Superior temporal gyrus (tissue), 1 donor: ENCODE results near the gene SNTB2.

Experiments used
- DNase-seq: peaks from one replicate; pipeline ENCODE4 v3.0.0-alpha.2; 2016; ENCODE audit errors: extremely low spot score

SNTB2 gene

DNA sequence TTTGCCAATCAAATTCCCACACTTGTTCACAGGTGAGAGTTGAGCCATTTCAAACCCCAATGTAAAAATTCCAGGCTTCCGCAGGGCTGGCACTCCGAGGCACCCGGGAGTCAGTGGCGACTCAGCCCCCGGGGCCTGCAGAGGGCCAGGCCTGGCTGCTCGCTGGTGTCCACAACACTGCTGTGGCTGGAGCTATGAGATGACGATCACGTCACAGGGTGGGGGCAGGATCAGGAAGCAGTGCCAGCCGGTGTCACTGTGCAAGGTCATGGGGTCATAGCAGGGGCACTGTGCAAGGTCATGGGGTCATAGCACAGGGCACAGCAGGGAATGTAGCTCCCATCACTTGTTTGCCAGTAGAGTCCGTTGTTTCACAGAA is 131.9 kb downstream of the SNTB2 start:
- DNase-seq = no peak

DNA sequence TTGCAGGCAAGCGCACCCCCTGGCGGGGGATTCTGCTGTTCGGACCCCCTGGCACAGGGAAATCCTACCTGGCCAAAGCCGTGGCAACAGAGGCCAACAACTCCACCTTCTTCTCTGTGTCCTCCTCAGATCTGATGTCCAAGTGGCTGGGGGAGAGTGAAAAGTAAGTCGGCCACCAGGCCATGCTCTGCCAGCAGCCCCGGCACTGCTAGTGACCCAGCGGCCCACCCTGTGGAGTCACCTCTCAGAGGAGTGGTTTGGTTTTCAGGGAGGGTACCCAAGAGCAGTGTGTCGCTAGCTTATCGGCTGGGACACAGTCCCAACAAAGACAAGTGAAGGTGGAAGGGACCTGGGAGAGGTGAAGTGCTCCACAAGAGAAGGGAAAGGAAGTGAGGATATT is 132.4 kb downstream of the SNTB2 start:
- DNase-seq = no peak

DNA sequence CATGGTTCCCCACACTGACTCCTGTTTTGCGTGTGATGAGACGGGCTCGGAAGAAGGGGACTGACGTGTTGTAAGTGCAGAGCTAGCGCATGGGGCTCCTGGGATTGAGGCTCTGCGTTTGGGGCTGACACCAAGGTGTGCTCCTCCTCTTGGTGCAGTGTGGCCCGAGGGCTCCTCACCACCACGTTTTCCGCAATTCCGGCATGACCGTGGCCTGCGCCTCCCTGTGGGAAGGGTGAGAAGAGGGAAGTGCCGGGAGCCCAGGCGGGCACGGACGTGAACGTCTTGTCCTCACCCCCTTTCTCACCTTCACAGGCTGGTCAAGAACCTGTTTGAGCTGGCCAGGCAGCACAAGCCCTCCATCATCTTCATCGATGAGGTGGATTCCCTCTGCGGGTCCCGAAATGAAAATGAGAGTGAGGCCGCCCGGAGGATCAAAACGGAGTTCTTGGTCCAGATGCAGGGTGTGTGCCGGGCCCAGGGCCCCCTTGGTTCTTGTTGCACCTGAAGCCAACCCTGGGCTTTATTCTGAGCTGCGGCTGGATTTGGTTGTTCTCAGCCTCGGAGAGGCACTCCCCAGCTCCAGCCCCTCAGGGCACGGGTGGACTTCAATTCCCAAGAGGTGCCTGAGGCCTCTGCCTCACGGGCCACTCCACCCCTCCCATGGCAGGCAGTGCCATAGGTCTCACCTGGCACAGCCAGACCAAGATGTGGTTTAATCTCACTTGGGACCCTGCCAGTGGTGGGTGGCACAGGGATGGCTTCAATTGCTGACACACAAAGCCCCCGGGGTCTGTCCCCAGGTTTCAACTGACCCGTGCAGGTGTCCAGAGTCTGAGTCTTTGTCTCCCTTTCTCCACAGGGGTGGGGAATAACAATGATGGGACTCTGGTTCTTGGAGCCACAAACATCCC is 133.1 kb downstream of the SNTB2 start:
- DNase-seq = no peak

DNA sequence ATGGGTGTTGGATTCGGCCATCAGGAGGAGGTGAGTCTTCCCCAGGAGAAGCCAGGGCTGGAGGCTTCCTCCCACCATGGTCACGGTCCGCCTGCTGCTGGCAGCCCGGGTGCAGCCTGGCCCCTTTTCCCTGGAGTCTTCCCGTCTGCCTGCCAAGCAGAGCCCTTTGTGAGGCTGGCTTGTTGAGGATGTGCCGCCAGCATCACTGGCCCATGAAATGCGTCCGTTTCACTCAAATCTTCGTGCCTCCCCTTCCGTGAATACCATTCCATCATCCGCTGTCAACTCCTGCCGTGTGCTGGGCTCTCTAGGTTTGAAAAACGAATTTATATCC is 133.7 kb downstream of the SNTB2 start:
- no peak for DNase-seq

DNA sequence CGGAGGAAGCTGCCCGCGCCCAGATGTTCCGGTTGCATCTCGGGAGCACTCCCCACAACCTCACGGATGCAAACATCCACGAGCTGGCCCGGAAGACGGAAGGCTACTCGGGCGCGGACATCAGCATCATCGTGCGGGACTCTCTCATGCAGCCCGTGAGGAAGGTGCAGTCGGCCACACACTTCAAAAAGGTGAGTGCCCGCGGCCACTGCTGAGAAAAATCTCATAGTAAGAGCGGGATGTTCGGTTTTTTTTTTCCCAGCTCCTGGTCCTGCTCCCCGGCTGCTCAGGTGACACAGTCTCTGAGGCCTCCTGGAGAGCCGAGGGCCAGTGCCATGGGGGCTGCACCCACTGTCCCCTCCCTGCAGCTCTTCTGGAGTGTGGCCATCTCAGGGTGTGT is 134.1 kb downstream of the SNTB2 start:
- DNase-seq = no peak

DNA sequence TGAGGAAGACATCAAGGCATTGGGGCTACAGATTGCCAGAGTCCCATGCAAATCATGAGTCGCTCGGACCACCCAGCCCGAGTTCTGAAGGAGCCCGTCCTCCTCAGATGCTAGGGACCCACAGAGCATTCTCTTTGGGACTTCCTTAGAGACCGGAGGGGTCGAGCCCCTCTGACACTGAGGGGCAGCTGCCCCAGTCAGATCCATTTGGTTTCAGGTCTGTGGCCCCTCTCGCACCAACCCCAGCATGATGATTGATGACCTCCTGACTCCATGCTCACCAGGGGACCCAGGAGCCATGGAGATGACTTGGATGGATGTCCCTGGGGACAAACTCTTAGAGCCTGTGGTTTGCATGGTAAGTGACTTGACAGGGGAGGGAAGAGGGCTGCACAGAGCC is 135.4 kb downstream of the SNTB2 start:
- DNase-seq = no peak

DNA sequence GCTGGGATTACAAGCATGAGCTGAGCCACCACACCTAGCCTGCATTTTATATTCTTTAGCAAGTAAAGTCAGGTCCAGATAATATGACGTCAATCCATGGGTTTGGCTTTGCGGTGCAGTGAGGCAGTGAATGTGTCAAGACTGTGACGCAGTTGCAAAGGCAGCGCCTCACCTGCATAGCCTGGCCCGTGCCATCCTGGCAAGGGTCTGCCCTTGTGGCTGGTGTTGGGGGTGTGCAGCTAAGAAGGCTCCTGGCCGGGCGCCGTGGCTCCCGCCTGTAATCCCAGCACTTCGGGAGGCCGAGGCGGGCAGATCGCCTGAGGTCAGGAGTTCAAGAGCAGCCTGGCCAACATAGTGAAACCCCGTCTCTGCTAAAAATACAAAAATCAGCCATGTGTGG is 136.5 kb downstream of the SNTB2 start:
- no peak for DNase-seq

DNA sequence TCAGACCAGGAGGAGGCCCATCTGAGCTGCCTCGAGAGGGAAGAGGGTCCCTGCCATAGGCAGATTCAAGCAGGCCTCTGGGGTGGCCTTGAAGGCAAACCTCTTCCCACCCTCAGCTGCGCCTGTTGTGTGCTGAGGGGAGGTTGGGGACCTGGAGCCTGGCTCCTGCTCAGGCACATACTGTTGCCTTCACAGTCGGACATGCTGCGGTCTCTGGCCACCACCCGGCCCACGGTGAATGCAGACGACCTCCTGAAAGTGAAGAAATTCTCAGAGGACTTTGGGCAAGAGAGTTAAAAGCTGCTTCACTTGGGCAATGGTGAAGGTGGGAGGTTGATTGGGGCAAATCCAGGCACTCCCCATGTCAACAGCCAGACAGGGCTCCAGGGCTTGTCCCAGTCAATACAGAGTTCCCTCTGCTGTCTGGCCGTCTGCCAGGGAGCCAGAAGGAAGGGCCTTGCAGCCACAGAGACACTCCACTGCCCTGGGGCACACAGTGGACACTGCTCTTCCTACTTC is 137.1 kb downstream of the SNTB2 start:
- DNase-seq = no peak

DNA sequence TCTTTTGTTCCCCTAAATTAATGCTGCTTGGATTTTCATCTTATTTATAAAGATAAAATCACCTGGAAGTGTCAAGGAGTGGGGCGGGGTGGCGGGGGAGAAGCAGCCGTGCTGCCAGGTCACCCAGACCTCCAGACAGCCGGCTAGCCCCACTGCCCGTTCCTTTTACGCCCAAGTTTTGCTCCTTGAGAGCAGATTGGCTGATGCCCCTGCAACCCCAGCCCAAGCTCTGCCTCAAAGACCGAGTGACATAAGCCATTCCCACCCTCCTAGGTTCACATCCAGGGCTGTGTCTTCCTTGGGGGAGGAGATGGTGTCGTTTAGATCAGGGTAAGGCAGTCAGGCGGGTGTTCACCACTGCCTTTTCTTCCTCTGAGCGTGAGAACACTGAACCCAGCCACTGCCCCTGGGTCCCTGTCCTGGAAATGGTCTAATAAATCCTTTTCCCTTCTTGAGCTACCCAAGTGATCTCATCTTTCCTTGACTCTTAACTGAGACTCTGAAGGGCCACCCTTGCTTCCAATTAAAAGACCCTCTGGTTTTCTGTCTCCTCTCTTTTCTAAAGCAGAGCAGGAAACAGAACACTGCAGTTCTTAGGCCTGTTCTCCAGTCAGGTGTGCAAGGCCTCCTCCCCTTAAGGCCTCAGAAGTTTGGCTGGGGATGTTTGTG is 137.8 kb downstream of the SNTB2 start:
- DNase-seq = no peak

DNA sequence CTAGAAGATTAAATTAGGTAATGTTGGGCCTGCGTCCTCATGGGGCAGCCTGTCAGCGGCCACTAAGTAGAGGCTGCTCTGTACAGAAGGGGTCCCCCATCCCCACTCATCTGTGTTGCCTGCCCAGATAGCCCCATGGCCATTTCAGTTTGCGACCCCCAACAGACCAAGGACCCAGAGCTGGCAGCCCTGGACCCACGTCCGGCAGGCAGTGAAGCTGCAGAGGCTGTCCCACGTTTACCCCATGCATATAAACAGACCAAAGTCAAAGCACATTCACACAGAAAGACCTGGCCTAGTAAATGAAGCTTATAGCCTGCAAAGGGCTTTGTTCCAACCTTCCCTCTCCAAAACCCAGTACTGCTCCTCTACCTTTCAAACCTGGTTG is 138.8 kb downstream of the SNTB2 start:
- no peak for DNase-seq

DNA sequence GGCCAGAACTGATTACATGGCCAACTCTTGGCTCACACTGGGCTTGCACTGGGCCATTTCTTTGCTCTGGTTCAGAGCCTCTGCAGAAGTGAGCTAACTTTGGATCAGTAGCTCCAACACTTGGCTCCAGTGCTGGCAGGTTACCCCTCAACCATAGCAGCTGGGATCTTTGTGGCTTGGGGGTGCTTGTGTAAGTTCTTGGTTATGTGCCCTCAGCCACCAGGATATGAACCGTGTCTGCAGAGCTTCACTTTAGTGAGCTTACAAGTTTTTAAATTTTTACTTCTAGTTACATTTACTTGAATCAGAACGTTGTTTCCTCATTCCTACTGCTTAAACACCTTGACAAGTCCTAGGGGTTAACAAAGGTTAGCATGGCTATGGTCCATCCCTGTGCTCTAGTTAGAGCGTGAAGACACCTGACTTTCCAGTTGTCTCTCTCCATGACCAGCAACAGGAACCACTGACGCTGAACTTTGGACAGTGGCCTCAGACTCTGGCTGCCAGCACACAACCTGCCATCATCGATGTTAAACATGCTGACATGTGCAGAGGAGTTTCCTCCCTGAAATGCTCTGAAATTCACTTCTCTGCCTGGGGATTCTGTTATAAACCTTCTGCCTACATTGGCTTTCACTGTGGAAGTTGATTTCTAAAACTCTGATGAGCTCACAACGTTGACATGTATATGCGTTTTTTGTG is 139.4 kb downstream of the SNTB2 start:
- DNase-seq = no peak

DNA sequence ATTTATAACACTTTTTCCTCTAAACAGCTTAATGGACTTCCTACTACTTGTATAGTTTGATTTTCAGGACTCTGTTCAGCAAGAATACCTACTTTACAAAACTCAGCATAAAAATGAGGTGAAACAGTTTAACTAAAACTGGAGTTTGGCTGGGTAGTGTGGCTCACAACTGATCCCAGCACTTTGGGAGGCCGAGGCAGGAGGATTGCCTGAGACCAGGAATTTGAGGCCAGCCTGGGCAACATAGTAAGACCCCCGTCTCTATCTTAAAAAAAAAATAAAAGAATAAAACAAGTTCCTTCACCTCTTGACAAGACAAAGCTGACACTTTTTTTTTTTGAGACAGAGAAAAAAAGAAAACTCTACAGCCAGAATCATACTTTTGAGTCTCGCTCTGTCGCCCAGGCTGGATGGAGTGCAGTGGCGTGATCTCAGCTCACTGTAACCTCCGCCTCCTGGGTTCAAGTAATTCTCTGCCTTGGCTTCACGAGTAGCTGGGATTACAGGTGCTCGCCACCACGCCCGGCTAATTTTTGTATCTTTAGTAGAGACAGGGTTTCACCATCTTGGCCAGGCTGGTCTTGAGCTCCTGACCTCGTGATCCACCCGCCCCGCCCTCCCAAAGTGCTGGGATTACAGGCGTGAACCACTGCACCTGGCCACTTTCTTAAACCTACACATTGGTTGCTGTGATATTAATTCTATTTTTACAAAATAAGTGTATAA is 140.8 kb downstream of the SNTB2 start:
- DNase-seq = peak; percentile 2

DNA sequence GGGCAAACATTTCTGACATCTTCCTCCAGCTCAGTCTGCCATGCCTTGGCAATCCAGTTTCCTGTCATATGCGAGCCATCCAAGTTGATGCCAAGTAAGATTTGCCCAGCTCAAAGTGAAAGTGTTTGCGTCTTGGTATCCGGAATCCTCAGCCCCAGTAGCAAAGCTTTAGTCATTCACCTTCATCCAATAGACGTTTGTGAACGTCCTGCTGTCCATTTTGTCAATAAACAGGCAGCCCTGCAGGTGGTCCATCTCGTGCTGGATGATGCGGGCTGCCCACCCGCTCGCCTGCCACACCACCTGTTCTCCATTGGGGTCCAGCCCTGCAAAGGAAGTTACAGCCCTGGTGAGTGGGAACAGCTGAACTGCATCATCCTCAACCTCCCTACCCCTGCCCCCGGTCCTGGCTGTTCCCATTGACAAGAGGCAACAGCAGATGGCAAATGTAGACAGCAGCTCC is 141.9 kb downstream of the SNTB2 start:
- DNase-seq = no peak

DNA sequence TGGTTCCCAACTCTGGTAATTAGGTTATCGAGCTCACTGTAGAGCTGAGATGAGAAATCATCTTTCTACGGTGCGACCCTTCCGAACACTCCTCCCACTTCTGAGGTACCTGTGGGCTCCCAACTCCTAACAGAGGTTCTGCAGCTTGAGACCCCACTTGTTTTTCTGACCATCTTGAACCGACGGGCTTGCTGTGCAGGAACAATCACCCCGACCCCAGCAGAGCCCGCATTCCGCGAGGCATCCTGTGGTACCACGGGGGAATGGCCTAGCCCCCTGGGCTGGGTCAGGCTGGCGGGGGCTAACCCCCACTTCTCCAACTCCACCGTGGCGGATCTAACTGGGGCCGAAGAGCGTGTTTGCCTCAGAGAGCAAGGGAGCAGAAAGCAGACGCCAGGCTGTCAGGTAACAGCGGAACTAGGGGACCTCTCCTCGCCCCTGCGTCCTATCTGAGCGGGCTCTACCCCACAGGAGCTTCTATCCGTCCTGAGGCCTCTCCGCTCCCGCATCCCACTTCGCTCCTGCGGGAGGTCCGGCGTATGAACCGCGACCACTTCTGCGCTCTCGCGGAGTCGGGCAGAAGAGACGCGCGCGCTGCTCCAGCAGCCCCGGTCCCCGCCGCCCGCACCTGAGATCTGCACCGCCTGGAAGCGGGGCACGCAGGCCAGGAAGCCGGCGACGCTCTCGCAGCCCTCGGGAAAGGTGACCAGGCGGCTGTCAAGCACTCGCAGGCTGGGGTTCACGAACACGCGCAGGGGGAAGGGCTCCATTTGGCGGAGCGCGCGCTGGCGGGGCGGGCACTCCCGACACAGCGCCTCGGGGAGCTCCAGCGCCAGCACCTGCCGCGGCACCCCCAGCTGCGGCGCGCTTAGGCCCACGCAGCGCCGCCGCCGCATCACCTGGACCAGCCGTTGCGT is 142.7 kb downstream of the SNTB2 start:
- no peak for DNase-seq

DNA sequence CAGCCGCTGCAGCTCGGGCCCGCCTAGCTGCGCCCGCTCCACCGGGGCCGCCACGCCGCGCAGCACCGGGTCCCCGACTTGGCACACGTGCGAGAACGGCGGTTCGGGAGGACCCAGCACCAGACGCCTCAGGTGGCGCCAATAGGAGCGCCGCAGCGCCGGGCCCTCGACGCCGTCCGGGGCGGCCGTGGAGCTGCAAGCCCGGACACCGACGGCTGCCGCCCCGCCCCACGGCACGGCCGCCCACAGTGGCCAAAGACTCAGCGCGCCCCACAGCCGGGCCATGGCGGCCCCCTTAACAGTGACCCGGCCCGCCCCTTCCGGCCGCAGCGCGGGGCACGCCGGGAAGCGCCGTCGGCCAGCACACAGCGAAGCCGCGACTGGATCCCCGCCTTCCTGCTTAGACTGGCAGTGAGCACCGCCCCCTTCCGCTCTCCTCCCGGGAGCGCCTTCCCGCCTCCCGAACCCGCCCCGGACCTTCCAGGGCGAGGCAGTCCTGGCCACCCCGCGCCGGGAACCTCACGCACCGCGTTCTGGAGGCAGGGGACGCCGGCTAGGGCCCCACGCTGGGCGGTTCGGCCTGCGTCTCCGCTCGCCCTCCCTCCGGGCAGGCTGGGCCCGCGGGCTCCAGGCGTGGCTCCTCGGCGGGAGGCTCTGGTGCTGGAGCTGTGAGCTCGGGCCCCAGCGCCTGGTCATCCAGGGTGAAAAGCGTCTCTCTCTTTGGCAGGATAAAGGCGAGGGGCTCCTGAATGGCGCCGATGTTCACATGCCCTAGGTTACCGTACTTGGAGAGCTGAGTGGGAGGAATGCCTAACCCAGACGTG is 143.5 kb downstream of the SNTB2 start, which contains the start of gene PDF:
TSS of gene PDF (minus strand) at position 303 of the 824 bp plus-strand sequence. CDS start at position 285, 18 bp downstream.
- DNase-seq = peak; percentile 93

DNA sequence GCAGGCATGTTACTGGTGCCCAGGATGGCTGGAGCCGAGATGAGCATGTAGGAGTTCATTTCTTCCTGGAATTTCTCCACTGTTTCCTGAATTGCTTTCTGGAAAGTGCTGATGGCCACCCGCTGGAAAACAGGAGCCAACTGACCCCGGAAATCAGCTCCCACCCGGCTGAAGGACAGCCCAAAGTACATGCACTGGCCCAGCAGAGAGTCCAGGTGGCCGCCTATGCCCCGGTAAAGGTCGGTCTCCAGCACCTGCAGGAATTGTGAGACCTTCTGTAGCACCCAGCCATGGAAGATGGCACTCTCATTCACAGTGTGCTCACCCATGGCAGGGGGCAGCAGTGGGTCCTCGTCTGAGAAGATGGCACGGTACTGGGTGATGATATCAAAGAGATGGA is 147.7 kb downstream of the SNTB2 start:
- no peak for DNase-seq

DNA sequence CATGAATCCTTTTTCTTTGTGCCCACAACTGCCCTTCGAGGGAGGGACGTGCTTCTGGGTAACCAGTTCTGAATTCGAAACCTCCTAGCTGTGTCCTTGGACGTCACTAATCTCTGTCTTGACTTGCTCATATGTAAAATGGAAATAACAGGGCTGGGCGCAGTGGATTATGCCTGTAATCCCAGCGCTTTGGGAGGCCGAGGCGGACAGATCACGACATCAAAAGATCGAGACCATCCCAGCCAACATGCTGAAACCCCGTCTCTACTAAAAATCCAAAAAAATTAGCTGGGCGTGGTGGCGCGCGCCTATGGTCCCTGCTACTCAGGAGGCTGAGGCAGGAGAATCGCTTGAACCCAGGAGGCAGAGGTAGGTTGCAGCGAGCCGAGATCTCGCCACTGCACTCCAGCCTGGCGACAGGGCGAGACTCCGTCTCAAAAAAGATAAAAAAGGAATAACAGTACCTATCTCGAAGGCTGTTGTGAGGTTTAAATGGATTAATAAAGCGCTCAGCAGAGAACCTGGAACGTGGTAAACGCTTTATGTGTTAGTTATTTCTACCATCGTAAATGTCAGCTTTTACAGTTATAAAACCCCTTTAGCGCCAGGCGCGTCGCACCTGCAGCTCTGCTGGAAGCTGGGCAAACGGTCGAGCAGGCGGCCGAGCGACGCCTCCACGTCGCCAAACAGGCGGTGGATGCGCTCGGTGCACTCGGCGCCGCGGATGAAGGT is 151.8 kb downstream of the SNTB2 start:
- DNase-seq = peak; percentile 40

DNA sequence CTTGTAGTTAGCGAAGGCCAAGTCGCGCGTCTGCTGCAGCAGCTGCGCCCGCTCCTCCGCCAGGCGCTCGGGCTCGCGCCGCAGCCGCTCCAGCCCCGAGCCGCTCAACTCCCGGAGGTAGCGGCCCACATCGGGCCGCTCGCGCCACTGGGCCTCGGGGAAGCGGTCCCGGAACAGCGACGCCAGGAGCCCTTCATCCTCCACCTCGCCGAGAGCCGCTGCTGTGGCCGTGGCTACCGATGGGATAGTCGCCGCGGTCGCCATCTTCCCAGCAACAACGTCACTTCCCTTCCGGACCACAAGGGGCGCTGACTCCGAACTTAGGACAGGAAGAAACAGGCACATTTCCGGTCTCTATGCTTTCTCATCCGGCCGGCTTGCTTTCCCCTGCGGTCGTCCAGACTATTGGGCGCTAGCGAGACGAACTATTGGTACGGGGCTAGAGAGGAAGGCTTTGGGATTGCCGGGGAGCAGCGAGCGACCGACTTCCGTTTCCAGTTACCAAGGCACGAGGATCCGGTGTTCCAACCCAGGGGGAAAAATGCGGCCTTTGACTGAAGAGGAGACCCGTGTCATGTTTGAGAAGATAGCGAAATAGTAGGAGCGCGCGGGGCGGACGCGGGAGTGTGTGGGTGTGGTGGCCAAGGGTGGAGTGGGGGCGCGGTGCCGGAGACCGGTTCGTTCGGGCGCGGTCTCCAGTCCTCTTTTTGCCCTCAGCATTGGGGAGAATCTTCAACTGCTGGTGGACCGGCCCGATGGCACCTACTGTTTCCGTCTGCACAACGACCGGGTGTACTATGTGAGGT is 152.5 kb downstream of the SNTB2 start, which contains the start of the genes COG8 and NIP7:
TSS of gene COG8 (minus strand) at position 276 of the 806 bp plus-strand sequence. CDS start at position 264, 12 bp downstream.
TSS of gene NIP7 (plus strand) at position 484 of the 806 bp plus-strand sequence. CDS start at position 542, 58 bp downstream.
- peak; percentile 99 for DNase-seq
